ENCODE measurements around the gene CDC42SE2.

- TF ChIP-seq, protein P1, sequence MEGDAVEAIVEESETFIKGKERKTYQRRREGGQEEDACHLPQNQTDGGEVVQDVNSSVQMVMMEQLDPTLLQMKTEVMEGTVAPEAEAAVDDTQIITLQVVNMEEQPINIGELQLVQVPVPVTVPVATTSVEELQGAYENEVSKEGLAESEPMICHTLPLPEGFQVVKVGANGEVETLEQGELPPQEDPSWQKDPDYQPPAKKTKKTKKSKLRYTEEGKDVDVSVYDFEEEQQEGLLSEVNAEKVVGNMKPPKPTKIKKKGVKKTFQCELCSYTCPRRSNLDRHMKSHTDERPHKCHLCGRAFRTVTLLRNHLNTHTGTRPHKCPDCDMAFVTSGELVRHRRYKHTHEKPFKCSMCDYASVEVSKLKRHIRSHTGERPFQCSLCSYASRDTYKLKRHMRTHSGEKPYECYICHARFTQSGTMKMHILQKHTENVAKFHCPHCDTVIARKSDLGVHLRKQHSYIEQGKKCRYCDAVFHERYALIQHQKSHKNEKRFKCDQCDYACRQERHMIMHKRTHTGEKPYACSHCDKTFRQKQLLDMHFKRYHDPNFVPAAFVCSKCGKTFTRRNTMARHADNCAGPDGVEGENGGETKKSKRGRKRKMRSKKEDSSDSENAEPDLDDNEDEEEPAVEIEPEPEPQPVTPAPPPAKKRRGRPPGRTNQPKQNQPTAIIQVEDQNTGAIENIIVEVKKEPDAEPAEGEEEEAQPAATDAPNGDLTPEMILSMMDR (IDR thresholded peaks at IDR 0.05), result peak; percentile 20 to 45 (median 30)
- TF ChIP-seq POLR2A (IDR thresholded peaks at IDR 0.05), result no peak
Observed at GRCh38 chr5:131265311-131265803, 1.5 kb downstream of the CDC42SE2 start.

All from right lobe of liver (tissue), 4 donors.